SK-N-SH (cell line): ENCODE data around the gene PLEKHG3. TPM values are rescaled to one million over a fixed set of nuclear protein-coding genes. Genes with fewer than 3 reads are reported as not detected.

ENCODE experiments used
- CTCF ChIA-PET: fragments of 300-600, 350-600 bp; formaldehyde crosslinking; extraction: SDS; loops from one replicate; lab custom pipeline; 2021; lab: Yijun Ruan, JAX
- POLR2A ChIA-PET: fragments of 350-600 bp; sonication (Branson Sonifier 250); formaldehyde crosslinking; extraction: SDS; loops from one replicate; lab custom pipeline; 2020; ENCODE audit warnings: antibody characterized with exemption, inconsistent platforms; lab: Yijun Ruan, JAX
- DNase-seq: peaks from one replicate; pipeline ENCODE4 v3.0.0; 2012
- H2AFZ ChIP-seq: fragments of 200-600 bp; sonication (generic); 2 replicates; pipeline ENCODE4 v1.8.1; 2016; ENCODE audit warnings: antibody characterized with exemption, mild to moderate bottlenecking, low read depth
- H3F3A ChIP-seq: fragments of 200-600 bp; sonication (generic); replicated peaks from 2 replicates; pipeline ENCODE3; 2016; ENCODE audit warnings: antibody characterized with exemption, mild to moderate bottlenecking; ENCODE audit not compliant: insufficient read depth
- H3K27ac ChIP-seq, 2 experiments: fragments of 200-500 bp in 1 of 2; fragments of 200-600 bp in 1 of 2; sonication (Bioruptor generic) in 1 of 2; sonication (generic), shearing (Covaris generic) in 1 of 2; 2 replicates each; pipeline versions ENCODE4 v1.5.1 to v1.6.1; 2014 to 2016; ENCODE audit warnings: low read depth in 2 of 2, inconsistent platforms in 1 of 2, low read length in 1 of 2, mild to moderate bottlenecking in 1 of 2, mixed read lengths in 1 of 2
- H3K27me3 ChIP-seq: fragments of 200-600 bp; sonication (generic), shearing (Covaris generic); 2 replicates; pipeline ENCODE4 v1.6.1; 2016; ENCODE audit warnings: mixed run types; ENCODE audit not compliant: insufficient read depth
- H3K36me3 ChIP-seq, 2 experiments: fragments of 200-500 bp in 1 of 2; fragments of 200-600 bp in 1 of 2; sonication (Bioruptor generic) in 1 of 2; sonication (generic) in 1 of 2; replicated peaks in 1 of 2; 2 replicates each; pipeline versions ENCODE3 to v1.5.1; 2014 to 2016; ENCODE audit warnings: low read length in 1 of 2, mild to moderate bottlenecking in 1 of 2; ENCODE audit not compliant: insufficient read depth in 2 of 2, control insufficient read depth in 1 of 2
- H3K4me1 ChIP-seq, 2 experiments: fragments of 200-500 bp in 1 of 2; fragments of 200-600 bp in 1 of 2; sonication (Bioruptor generic) in 1 of 2; sonication (generic), shearing (Covaris generic) in 1 of 2; 2 replicates each; pipeline versions ENCODE4 v1.5.1 to v1.6.1; 2014 to 2016; ENCODE audit warnings: low read depth in 1 of 2, low read length in 1 of 2, mixed run types in 1 of 2; ENCODE audit not compliant: insufficient read depth in 2 of 2, control insufficient read depth in 1 of 2
- H3K4me2 ChIP-seq: fragments of 200-600 bp; sonication (generic), shearing (Covaris generic); 2 replicates; pipeline ENCODE4 v1.6.1; 2017; ENCODE audit warnings: mixed run types
- H3K4me3 ChIP-seq, 2 experiments: fragments of 200-500 bp in 1 of 2; fragments of 200-600 bp in 1 of 2; sonication (Bioruptor generic) in 1 of 2; sonication (generic), shearing (Covaris generic) in 1 of 2; 2 replicates each; pipeline versions ENCODE4 v1.5.1 to v1.8.1; 2014 to 2016; ENCODE audit warnings: low read depth in 2 of 2, inconsistent platforms in 1 of 2, low read length in 1 of 2, mild to moderate bottlenecking in 1 of 2, mixed read lengths in 1 of 2, moderate library complexity in 1 of 2
- H3K79me2 ChIP-seq: fragments of 200-600 bp; sonication (generic); 2 replicates; pipeline ENCODE4 v1.8.1; 2017; ENCODE audit warnings: mild to moderate bottlenecking; ENCODE audit not compliant: insufficient read depth
- H3K9ac ChIP-seq: fragments of 200-600 bp; sonication (generic); 2 replicates; pipeline ENCODE4 v1.6.1; 2017; ENCODE audit warnings: mixed run types
- H3K9me2 ChIP-seq: fragments of 200-600 bp; sonication (generic); 2 replicates; pipeline ENCODE4 v1.6.1; 2017; ENCODE audit warnings: mixed run types
- H3K9me3 ChIP-seq: fragments of 200-600 bp; sonication (generic); 2 replicates; pipeline ENCODE4 v1.6.1; 2017; ENCODE audit warnings: mixed run types, mild to moderate bottlenecking, moderate library complexity
- H4K20me1 ChIP-seq: fragments of 200-600 bp; sonication (generic); 2 replicates; pipeline ENCODE4 v1.6.1; 2017; ENCODE audit warnings: mild to moderate bottlenecking, mixed run types; ENCODE audit not compliant: insufficient read depth
- CHD2 ChIP-seq: fragments of 150-350 bp; IDR thresholded peaks from 2 replicates; pipeline ENCODE4 v1.6.1; 2018; ENCODE audit warnings: low read length; ENCODE audit not compliant: partially characterized antibody
- EP300 ChIP-seq, 2 experiments: IDR thresholded peaks; 2 replicates each; pipeline versions ENCODE4 v1.4.0 to v1.6.1; 2012; ENCODE audit warnings: borderline replicate concordance in 1 of 2, low read depth in 1 of 2, low read length in 1 of 2
- EZH2phosphoT487 ChIP-seq: fragments of 200-600 bp; sonication (generic); IDR thresholded peaks from 2 replicates; pipeline ENCODE4 v1.6.1; 2017; ENCODE audit warnings: low read depth, mixed run types, mild to moderate bottlenecking, antibody characterized with exemption, moderate library complexity, borderline replicate concordance
- FOXM1 ChIP-seq: IDR thresholded peaks from 2 replicates; pipeline ENCODE4 v1.4.0; 2012; ENCODE audit warnings: low read depth, mild to moderate bottlenecking
- GATA2 ChIP-seq: sonication (generic); formaldehyde crosslinking; IDR thresholded peaks from 2 replicates; pipeline ENCODE4 v1.5.0; 2020; ENCODE audit warnings: mild to moderate bottlenecking, missing genetic modification reagents
- MEF2A ChIP-seq: IDR thresholded peaks from 2 replicates; pipeline ENCODE4 v1.4.0; 2012; ENCODE audit warnings: low read depth, borderline replicate concordance
- MXI1 ChIP-seq: IDR thresholded peaks from 2 replicates; pipeline ENCODE4 v1.6.1; 2012; ENCODE audit warnings: mild to moderate bottlenecking, low read depth, low read length, improper control_type of control experiment
- POLR2AphosphoS5 ChIP-seq: IDR thresholded peaks from 2 replicates; pipeline ENCODE4 v1.6.1; 2012; ENCODE audit warnings: low read depth, low read length
- RAD21 ChIP-seq: IDR thresholded peaks from 2 replicates; pipeline ENCODE4 v1.6.1; 2012; ENCODE audit warnings: mild to moderate bottlenecking, low read length
- RCOR1 ChIP-seq: fragments of 150-350 bp; IDR thresholded peaks from 2 replicates; pipeline ENCODE4 v1.6.1; 2017; ENCODE audit warnings: antibody characterized with exemption, low read length
- REST ChIP-seq: IDR thresholded peaks from 2 replicates; pipeline ENCODE4 v1.6.1; 2012; ENCODE audit warnings: mild to moderate bottlenecking, low read depth, low read length, moderate library complexity
- SMC3 ChIP-seq: IDR thresholded peaks from 2 replicates; pipeline ENCODE4 v1.6.1; 2012; ENCODE audit warnings: low read depth, low read length, improper control_type of control experiment
- TCF12 ChIP-seq: IDR thresholded peaks from 2 replicates; pipeline ENCODE4 v1.4.0; 2012
- USF2 ChIP-seq: fragments of 150-350 bp; IDR thresholded peaks from 2 replicates; pipeline ENCODE4 v1.6.1; 2017; ENCODE audit warnings: antibody characterized with exemption, low read length, low read depth, borderline replicate concordance
- WGBS: methylation state at CpG from one replicate; pipeline ENCODE4 v1.1.6; 2017; ENCODE audit warnings: low lambda C conversion rate; 5-methylcytosine and 5-hydroxymethylcytosine counted together
- polyA plus RNA-seq, 3 experiments: library from polyadenylated mRNA; depleted of rRNA; stranded (reverse); fragments of >200 nt; gene quantifications; 2 replicates each; pipeline ENCODE4 v1.2.3, GENCODE V29; 2012
- TF ChIP-seq, protein P1 (sequence below): fragments of 150-350 bp; IDR thresholded peaks from 2 replicates; pipeline ENCODE4 v1.6.1; 2016; ENCODE audit warnings: mild to moderate bottlenecking, low read depth, low read length
- TF ChIP-seq, protein P2 (sequence below): fragments of 200-600 bp; sonication (generic); IDR thresholded peaks from 2 replicates; pipeline ENCODE4 v1.6.1; 2017; ENCODE audit warnings: antibody characterized with exemption, mild to moderate bottlenecking, moderate library complexity
- TF ChIP-seq, protein P3 (sequence below): IDR thresholded peaks from 2 replicates; pipeline ENCODE4 v1.4.0; 2012; ENCODE audit warnings: low read depth, borderline replicate concordance

Gene PLEKHG3
- polyA plus RNA-seq, 1 of the 3 experiments (the other 2 are of a cell fraction), result 5.1 TPM

DNA sequence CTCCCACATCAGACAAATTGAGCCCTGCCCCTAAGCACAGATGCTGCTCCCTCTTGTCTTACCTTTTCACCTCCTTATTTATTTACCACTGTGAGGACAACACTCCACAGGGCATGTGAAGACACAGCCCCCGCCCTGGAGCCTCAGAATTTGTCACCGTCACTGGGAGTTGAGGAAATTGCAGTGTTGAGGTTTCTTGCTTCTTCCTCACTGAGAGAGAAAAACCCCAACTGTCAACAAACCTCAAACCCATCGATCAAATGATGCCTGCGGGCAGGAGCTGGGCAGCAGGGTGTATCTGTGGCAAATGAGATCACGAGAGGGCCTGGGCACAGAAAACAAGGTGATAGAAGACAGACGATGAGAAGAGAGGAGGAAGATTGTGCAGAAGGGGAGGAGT is 30.5 kb upstream of the PLEKHG3 start:
- Histone ChIP-seq H3K27ac (no peak overlapping the region), H3K79me2 (no peaks in the 10 kb centered on the region), H3K4me1 (no peaks in the 10 kb centered on the region; a peak in 1 of 4 replicates), H3K4me3 (no peak overlapping the region), H3K9me2 (no peaks in the 10 kb centered on the region), H3K4me2 (no peak overlapping the region), H3K9ac (no peak overlapping the region), H3K36me3 (no peaks in the 10 kb centered on the region), H4K20me1 (no peaks in the 10 kb centered on the region), H3K9me3 (no peaks in the 10 kb centered on the region), H3F3A (no peaks in the 10 kb centered on the region), H3K27me3 (no peaks in the 10 kb centered on the region), H2AFZ (no peak overlapping the region)
- no peak for DNase-seq
- 68% methylated on average over 6 of the region's 6 CpGs for WGBS
- ChIA-PET POLR2A (no interaction called here), CTCF (interaction anchor here (1.1 to 7.3 kb wide), 8 partner anchors 9 to 218 kb away, joined by 4 to 73 read pairs (median 12); no protein-coding TSS in a partner anchor)
- TF ChIP-seq MXI1 (no peak), TCF12 (no peak), EZH2phosphoT487 (no peak), USF2 (no peak), RCOR1 (no peak), RAD21 (no peak), CHD2 (no peak), GATA2 (CRISPR knock-in tag) (no peak), FOXM1 (no peak), SMC3 (no peak), POLR2AphosphoS5 (no peak), EP300 (IDR thresholded peaks at IDR 0.05; ENCODE audit: borderline replicate concordance in 1 of 2, low read depth in 1 of 2, low read length in 1 of 2) (no peak), REST (no peak), MEF2A (no peak)
- TF ChIP-seq, protein P1, sequence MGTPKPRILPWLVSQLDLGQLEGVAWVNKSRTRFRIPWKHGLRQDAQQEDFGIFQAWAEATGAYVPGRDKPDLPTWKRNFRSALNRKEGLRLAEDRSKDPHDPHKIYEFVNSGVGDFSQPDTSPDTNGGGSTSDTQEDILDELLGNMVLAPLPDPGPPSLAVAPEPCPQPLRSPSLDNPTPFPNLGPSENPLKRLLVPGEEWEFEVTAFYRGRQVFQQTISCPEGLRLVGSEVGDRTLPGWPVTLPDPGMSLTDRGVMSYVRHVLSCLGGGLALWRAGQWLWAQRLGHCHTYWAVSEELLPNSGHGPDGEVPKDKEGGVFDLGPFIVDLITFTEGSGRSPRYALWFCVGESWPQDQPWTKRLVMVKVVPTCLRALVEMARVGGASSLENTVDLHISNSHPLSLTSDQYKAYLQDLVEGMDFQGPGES, result no peak
- TF ChIP-seq, protein P2, sequence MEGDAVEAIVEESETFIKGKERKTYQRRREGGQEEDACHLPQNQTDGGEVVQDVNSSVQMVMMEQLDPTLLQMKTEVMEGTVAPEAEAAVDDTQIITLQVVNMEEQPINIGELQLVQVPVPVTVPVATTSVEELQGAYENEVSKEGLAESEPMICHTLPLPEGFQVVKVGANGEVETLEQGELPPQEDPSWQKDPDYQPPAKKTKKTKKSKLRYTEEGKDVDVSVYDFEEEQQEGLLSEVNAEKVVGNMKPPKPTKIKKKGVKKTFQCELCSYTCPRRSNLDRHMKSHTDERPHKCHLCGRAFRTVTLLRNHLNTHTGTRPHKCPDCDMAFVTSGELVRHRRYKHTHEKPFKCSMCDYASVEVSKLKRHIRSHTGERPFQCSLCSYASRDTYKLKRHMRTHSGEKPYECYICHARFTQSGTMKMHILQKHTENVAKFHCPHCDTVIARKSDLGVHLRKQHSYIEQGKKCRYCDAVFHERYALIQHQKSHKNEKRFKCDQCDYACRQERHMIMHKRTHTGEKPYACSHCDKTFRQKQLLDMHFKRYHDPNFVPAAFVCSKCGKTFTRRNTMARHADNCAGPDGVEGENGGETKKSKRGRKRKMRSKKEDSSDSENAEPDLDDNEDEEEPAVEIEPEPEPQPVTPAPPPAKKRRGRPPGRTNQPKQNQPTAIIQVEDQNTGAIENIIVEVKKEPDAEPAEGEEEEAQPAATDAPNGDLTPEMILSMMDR, result no peak
- TF ChIP-seq, protein P3, sequence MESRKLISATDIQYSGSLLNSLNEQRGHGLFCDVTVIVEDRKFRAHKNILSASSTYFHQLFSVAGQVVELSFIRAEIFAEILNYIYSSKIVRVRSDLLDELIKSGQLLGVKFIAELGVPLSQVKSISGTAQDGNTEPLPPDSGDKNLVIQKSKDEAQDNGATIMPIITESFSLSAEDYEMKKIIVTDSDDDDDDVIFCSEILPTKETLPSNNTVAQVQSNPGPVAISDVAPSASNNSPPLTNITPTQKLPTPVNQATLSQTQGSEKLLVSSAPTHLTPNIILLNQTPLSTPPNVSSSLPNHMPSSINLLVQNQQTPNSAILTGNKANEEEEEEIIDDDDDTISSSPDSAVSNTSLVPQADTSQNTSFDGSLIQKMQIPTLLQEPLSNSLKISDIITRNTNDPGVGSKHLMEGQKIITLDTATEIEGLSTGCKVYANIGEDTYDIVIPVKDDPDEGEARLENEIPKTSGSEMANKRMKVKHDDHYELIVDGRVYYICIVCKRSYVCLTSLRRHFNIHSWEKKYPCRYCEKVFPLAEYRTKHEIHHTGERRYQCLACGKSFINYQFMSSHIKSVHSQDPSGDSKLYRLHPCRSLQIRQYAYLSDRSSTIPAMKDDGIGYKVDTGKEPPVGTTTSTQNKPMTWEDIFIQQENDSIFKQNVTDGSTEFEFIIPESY, result no peak
